Measurements from ENCODE around the gene VASH1.

DNA sequence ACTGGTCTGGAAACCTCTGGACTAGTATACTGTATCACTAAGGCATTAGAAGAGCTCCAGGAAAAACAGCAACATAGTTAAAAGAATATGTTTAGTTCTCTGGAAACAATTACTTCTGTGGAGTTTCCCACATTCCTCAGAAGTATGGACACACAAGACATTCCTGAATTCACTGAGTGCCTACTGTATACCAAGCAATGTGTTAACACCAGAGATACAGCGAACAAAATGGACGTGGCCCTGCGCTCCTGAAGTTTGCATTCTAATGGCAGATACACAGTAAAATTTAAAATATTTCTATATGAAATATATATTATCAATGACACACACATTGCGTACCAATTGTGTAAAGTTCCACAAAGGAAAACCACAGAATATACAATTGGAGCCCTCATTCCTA lies 50.3 kb downstream of the VASH1 start:
- TF ChIP-seq, protein P1, sequence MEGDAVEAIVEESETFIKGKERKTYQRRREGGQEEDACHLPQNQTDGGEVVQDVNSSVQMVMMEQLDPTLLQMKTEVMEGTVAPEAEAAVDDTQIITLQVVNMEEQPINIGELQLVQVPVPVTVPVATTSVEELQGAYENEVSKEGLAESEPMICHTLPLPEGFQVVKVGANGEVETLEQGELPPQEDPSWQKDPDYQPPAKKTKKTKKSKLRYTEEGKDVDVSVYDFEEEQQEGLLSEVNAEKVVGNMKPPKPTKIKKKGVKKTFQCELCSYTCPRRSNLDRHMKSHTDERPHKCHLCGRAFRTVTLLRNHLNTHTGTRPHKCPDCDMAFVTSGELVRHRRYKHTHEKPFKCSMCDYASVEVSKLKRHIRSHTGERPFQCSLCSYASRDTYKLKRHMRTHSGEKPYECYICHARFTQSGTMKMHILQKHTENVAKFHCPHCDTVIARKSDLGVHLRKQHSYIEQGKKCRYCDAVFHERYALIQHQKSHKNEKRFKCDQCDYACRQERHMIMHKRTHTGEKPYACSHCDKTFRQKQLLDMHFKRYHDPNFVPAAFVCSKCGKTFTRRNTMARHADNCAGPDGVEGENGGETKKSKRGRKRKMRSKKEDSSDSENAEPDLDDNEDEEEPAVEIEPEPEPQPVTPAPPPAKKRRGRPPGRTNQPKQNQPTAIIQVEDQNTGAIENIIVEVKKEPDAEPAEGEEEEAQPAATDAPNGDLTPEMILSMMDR (conservative IDR thresholded peaks at IDR 0.05 in 1 of 2, IDR thresholded peaks at IDR 0.05 in 1 of 2; ENCODE audit: extremely low read depth in 1 of 2, insufficient read depth in 1 of 2, low read depth in 1 of 2, low read length in 2 of 2), result no peak
- TF ChIP-seq EZH2 (IDR thresholded peaks at IDR 0.05; ENCODE audit: borderline replicate concordance, low read length), result no peak

Measured in mammary epithelial cell (primary cell).